Stomach (tissue), 4 donors: ENCODE data around the gene SLC1A6.

ENCODE experiments used
- EP300 ChIP-seq: sonication (generic); formaldehyde crosslinking; IDR thresholded peaks from one replicate; pipeline ENCODE4 v1.6.1; 2017; ENCODE audit warnings: antibody characterized with exemption
- POLR2A ChIP-seq, 4 donors: fragments of 450-650 bp; IDR thresholded peaks; one replicate each; pipeline ENCODE4 v1.6.1; 2016; ENCODE audit warnings: antibody characterized with exemption in 4 of 4, control low read depth in 2 of 4, mild to moderate bottlenecking in 1 of 4, moderate library complexity in 1 of 4
- POLR2AphosphoS5 ChIP-seq, 3 donors: sonication (generic); formaldehyde crosslinking; IDR thresholded peaks; one replicate each; pipeline ENCODE4 v1.6.1; 2016; ENCODE audit warnings: antibody characterized with exemption in 3 of 3
- TF ChIP-seq, protein P1 (sequence below), 7 experiments: fragments of 450-650 bp in 4 of 7; fragments of 200-600 bp in 3 of 7; sonication (generic) in 3 of 7; IDR thresholded peaks; one replicate each; pipeline ENCODE4 v1.5.1; 2016 to 2019; ENCODE audit warnings: antibody characterized with exemption in 7 of 7, control low read depth in 2 of 7, mild to moderate bottlenecking in 1 of 7

GRCh38 chr19:14941189-14941588 is 38.5 kb downstream of the SLC1A6 start, which contains the start of gene OR7C2:
- TF ChIP-seq POLR2A (IDR thresholded peaks at IDR 0.05) (no peak), POLR2AphosphoS5 (IDR thresholded peaks at IDR 0.05) (no peak), EP300 (no peak)
- TF ChIP-seq, protein P1, sequence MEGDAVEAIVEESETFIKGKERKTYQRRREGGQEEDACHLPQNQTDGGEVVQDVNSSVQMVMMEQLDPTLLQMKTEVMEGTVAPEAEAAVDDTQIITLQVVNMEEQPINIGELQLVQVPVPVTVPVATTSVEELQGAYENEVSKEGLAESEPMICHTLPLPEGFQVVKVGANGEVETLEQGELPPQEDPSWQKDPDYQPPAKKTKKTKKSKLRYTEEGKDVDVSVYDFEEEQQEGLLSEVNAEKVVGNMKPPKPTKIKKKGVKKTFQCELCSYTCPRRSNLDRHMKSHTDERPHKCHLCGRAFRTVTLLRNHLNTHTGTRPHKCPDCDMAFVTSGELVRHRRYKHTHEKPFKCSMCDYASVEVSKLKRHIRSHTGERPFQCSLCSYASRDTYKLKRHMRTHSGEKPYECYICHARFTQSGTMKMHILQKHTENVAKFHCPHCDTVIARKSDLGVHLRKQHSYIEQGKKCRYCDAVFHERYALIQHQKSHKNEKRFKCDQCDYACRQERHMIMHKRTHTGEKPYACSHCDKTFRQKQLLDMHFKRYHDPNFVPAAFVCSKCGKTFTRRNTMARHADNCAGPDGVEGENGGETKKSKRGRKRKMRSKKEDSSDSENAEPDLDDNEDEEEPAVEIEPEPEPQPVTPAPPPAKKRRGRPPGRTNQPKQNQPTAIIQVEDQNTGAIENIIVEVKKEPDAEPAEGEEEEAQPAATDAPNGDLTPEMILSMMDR (IDR thresholded peaks at IDR 0.05), result no peak
